HepG2 (cell line): Measurements from ENCODE around the gene SEPTIN12. TPM values are rescaled to one million over a fixed set of nuclear protein-coding genes. Genes with fewer than 3 reads are reported as not detected.

Experiments used
- BORCS8-MEF2B ChIP-seq: sonication (generic); formaldehyde crosslinking; IDR thresholded peaks from 2 replicates; pipeline ENCODE4 v1.8.0; 2022; ENCODE audit warnings: mild to moderate bottlenecking, missing genetic modification reagents
- HHEX ChIP-seq: IDR thresholded peaks from 2 replicates; pipeline ENCODE4 v1.6.1; 2016; ENCODE audit warnings: control low read depth
- ZBED4 ChIP-seq: sonication (generic); formaldehyde crosslinking; IDR thresholded peaks from 2 replicates; pipeline ENCODE4 v1.4.0; 2020; ENCODE audit warnings: missing genetic modification reagents, borderline replicate concordance
- ZBTB7A ChIP-seq: sonication (generic); formaldehyde crosslinking; IDR thresholded peaks from 2 replicates; pipeline ENCODE4 v1.8.0; 2022; ENCODE audit warnings: mild to moderate bottlenecking, missing genetic modification reagents
- ZNF563 ChIP-seq: sonication (generic); formaldehyde crosslinking; IDR thresholded peaks from 2 replicates; pipeline ENCODE4 v1.8.0; 2022; ENCODE audit warnings: mild to moderate bottlenecking, moderate library complexity, missing genetic modification reagents
- polyA plus RNA-seq, 8 experiments: library from polyadenylated mRNA; depleted of rRNA in 3 of 8; stranded (reverse) in 7 of 8; unstranded in 1 of 8; fragments of >200 nt; fragmentation: Illumina TruSeq in 4 of 8; extraction: Trizol in 4 of 8; gene quantifications; 2 replicates each; pipeline versions ENCODE4 v1.2.1 to v1.2.3, GENCODE V29; 2011 to 2016; ENCODE audit warnings: low read depth in 4 of 8, missing spikeins in 1 of 8, mixed read lengths in 1 of 8; ENCODE audit not compliant: insufficient read depth in 1 of 8
- total RNA-seq, 5 experiments: library from RNA; depleted of rRNA; stranded (reverse); fragments of >200 nt; fragmentation: Illumina TruSeq; extraction: Trizol; gene quantifications; 2 replicates each; pipeline ENCODE4 v1.2.3, GENCODE V29; 2016; ENCODE audit warnings: low read depth in 1 of 5
- TF ChIP-seq, protein P1 (sequence below): sonication (generic); formaldehyde crosslinking; IDR thresholded peaks from 2 replicates; pipeline ENCODE4 v1.5.1; 2020; ENCODE audit warnings: mild to moderate bottlenecking, missing genetic modification reagents, moderate library complexity

Gene SEPTIN12
- total and polyA plus RNA-seq, 2 of the 13 experiments (the other 11 are each of a cell fraction or from before 2014, with no cell fraction given) = 0.22 TPM; not detected in 1

GRCh38 chr16:4787627-4788482 is at the start of gene SEPTIN12 (continued):
- TF ChIP-seq ZNF563 (0 out of 2 replicates have a peak, but pooled peaks have one; percentile 48), HHEX (CRISPR knock-in tag) (no peak), ZBED4 (CRISPR knock-in tag) (no peak), ZBTB7A (CRISPR knock-in tag) (peak; percentile 73; the same call in 1 of the 2 replicates), BORCS8-MEF2B (CRISPR knock-in tag) (no peak)
- TF ChIP-seq, protein P1, sequence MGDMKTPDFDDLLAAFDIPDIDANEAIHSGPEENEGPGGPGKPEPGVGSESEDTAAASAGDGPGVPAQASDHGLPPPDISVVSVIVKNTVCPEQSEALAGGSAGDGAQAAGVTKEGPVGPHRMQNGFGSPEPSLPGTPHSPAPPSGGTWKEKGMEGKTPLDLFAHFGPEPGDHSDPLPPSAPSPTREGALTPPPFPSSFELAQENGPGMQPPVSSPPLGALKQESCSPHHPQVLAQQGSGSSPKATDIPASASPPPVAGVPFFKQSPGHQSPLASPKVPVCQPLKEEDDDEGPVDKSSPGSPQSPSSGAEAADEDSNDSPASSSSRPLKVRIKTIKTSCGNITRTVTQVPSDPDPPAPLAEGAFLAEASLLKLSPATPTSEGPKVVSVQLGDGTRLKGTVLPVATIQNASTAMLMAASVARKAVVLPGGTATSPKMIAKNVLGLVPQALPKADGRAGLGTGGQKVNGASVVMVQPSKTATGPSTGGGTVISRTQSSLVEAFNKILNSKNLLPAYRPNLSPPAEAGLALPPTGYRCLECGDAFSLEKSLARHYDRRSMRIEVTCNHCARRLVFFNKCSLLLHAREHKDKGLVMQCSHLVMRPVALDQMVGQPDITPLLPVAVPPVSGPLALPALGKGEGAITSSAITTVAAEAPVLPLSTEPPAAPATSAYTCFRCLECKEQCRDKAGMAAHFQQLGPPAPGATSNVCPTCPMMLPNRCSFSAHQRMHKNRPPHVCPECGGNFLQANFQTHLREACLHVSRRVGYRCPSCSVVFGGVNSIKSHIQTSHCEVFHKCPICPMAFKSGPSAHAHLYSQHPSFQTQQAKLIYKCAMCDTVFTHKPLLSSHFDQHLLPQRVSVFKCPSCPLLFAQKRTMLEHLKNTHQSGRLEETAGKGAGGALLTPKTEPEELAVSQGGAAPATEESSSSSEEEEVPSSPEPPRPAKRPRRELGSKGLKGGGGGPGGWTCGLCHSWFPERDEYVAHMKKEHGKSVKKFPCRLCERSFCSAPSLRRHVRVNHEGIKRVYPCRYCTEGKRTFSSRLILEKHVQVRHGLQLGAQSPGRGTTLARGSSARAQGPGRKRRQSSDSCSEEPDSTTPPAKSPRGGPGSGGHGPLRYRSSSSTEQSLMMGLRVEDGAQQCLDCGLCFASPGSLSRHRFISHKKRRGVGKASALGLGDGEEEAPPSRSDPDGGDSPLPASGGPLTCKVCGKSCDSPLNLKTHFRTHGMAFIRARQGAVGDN = peak; percentile 51
- TF ChIP-seq, all 625 proteins: peak for 23
